ENCODE data around the gene GPR33.

DNA sequence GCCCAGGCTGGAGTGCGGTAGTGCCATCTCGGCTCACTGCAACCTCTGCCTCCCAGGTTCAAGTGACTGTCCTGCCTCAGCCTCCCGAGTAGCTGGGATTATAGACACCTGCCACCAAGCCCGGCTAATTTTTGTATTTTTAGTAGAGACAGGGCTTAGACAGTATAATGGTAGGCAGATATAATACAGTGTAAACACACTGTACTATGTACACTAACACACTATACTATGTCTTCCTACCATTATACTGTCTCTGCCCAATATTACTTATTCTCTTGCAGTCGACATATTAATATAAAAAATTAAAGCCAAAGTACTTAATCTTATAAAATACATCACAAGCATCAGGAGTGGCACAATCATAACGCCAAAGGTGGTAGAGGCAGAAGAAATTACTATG lies 45.6 kb downstream of the GPR33 start:
- TF ChIP-seq POLR2AphosphoS5 (IDR thresholded peaks at IDR 0.05), result no peak
- TF ChIP-seq CTCF (IDR thresholded peaks at IDR 0.05), result no peak
